GM12892 (cell line): ENCODE measurements around the gene STRN4.

Source experiments
- POLR2AphosphoS5 ChIP-seq: IDR thresholded peaks from 2 replicates; pipeline ENCODE4 v1.6.1; 2011; ENCODE audit warnings: low read depth, low read length, control low read depth
- TAF1 ChIP-seq: IDR thresholded peaks from 2 replicates; pipeline ENCODE4 v1.6.1; 2011; ENCODE audit warnings: low read depth, mild to moderate bottlenecking, control low read depth, low read length, borderline replicate concordance

DNA sequence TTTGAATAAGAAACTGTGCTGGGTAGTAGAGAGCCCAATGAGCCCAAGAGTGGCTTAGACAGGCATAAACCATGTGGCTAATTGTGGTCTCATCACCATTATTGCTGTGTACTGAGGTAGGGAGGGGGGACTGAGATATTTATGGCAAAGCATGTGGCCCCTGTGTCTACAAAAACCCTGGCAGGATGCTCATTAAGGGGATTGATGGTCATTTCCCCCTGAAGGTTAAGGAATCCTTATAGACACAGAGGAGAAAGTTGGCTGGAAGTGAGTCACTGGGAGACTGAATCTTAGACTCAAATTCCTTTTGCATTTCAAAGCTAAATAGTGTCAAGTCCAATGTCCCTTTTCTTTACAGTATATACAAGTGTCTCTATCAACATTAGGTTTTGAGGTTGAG, 75.4 kb downstream of the STRN4 start:
- no peak for TF ChIP-seq TAF1
- TF ChIP-seq POLR2AphosphoS5 = no peak
